ENCODE data around the gene LTV1.

LTV1 gene

DNA sequence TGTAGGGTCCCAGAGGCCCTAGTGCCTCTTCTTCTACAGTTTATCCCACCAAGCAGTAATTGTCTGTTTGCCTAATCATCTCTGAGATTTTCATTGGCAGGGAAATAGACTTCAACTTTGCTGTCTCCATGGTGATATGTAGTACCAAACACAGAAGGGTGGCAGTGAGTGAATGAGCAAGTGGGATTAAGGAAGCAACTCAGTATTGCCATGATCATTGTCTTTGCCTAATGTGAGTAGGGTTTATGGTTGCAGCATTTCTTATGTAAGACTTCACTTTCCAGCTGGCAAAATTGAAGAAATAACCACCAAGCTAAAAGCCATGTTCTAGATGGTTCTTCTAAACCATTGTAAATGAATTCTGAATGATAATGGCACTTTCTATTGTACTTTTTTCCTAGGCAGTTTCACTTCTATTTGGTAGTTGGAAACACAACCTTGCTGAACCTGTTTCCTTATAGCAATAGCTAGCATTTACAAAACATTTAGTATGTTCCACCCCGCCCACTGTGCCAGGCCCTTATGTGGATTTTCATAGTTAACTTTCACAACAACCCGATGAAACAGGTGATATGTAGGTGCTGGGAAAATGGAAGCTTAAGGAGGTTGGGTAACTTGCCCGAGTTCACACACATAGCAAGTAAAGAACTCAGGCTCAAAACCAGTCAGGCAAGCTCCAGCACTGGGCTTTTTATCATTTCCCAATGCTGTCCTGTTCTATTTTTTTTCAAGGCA, 53.2 kb downstream of the LTV1 start:
- DNase-seq (ENCODE audit: low read depth) = no peak

DNA sequence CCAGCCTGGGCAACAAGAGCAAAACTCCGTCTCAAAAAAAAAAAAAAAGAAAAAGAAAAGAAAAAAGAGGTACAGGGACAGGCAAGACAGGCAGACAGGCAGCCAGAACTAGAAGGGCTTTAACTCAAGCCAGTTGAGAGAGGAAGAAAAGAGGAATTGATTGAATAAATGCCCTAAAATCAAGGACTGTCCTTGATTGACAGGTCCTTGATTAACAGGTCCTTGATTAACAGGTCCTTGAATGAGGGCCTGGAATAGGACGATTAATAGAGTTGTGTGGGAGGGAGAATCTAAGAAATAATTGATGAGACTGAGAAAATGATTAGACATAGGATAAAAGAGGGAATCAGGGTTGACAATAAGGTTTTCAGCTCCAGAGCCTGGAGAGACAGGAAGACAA, 57.2 kb downstream of the LTV1 start:
- DNase-seq (ENCODE audit: low read depth) = no peak

GRCh38 chr6:143901885-143902750, 59.0 kb downstream of the LTV1 start:
- no peak for DNase-seq (ENCODE audit: low read depth)

DNA sequence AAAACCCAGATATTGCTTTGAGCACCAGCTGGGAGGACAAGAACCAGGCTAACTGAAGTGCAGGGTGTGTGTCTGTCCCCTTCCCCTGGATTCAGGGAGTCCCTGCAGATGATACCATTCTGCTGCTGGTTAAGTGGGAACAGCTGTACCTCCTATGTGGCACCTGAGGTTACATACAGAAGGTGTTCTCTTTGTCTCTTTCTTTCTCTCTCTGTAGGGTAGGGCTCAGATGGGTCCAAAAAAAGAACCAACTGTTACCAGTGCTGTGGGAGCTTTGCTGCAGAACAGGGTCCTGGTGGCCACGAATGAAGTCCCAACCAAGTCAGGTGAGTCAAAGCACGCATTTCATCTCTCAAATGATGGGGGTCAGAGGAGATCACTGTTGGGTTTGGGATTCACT, 59.7 kb downstream of the LTV1 start:
- DNase-seq (ENCODE audit: low read depth) = no peak

DNA sequence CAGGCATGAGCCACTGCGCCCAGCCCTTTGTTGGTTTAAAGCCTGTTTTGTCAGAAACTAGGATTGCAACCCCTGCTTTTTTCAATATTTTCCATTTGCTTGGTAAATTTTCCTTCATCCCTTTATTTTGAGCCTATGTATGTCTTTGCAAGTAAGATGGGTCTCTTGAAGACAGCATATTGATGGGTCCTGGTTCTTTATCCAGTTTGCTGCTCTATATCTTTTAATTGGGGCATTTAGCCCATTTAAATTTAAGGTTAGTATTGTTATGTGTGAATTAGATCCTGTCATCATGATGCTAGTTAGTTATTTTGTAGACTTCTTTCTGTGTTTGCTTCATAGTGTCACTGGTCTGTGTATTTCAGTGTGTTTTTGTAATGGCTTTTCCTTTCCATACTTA, 67.9 kb downstream of the LTV1 start:
- no peak for DNase-seq (ENCODE audit: low read depth)

DNA sequence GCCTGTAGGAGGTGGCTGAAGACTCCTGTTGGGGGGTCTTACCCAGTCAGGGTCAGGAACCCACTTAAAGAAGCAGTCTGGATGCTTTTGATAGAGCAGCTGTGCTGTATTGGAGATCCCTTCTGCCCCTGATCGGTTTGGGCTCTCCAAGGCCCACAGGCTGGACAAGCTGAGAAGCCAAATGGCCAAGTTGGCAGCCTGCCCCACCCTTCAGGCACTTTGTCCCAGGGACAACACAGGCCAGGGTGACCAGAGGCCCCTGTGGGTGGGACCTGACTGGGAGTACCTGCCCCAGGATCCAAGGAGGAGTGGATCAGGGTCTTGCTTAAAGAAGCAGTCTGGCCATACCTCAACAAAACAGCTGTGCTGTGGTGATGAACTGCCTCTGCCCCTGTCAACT, 69.5 kb downstream of the LTV1 start:
- no peak for DNase-seq (ENCODE audit: low read depth)

Measured in activated T-cell treated with anti-CD3 and anti-CD28 coated beads for 24 hours (primary cell).